GM23338 (cell line): ENCODE data around the gene EDIL3. TPM values are rescaled to one million over a fixed set of nuclear protein-coding genes. Genes with fewer than 3 reads are reported as not detected.

Experiments
- ATAC-seq: fragments of 200-7000 bp; cut with Tn5 transposase; 3 replicates; pipeline ENCODE4 v1.9.1; 2020
- DNase-seq: peaks from one replicate; pipeline ENCODE4 v3.0.0-alpha.2; 2015; ENCODE audit warnings: low spot score
- H2AFZ ChIP-seq: fragments of 200-600 bp; sonication (generic); 2 replicates; pipeline ENCODE4 v1.8.0; 2016; ENCODE audit warnings: antibody characterized with exemption, mild to moderate bottlenecking, moderate library complexity
- H3F3A ChIP-seq: fragments of 200-600 bp; sonication (generic); replicated peaks from 2 replicates; pipeline ENCODE4 v1.8.0; 2017; ENCODE audit warnings: antibody characterized with exemption, mixed run types, low read depth
- H3K27ac ChIP-seq: fragments of 200-600 bp; sonication (generic); 2 replicates; pipeline ENCODE4 v1.6.1; 2016; ENCODE audit warnings: low read depth
- H3K27me3 ChIP-seq: fragments of 200-600 bp; sonication (generic); 2 replicates; pipeline ENCODE4 v1.8.0; 2016; ENCODE audit warnings: mild to moderate bottlenecking, mixed run types, moderate library complexity; ENCODE audit not compliant: insufficient read depth
- H3K36me3 ChIP-seq: fragments of 200-600 bp; sonication (generic); 2 replicates; pipeline ENCODE4 v1.8.0; 2016; ENCODE audit warnings: mild to moderate bottlenecking; ENCODE audit not compliant: insufficient read depth
- H3K4me1 ChIP-seq: fragments of 200-600 bp; sonication (generic); 2 replicates; pipeline ENCODE4 v1.8.0; 2016; ENCODE audit warnings: mild to moderate bottlenecking, moderate library complexity; ENCODE audit not compliant: insufficient read depth
- H3K4me2 ChIP-seq: fragments of 200-600 bp; sonication (generic); 2 replicates; pipeline ENCODE4 v1.7.1; 2017; ENCODE audit warnings: mixed run types
- H3K4me3 ChIP-seq: fragments of 200-600 bp; sonication (generic); 2 replicates; pipeline ENCODE4 v1.6.1; 2016; ENCODE audit warnings: mixed run types
- H3K79me2 ChIP-seq: fragments of 200-600 bp; sonication (generic); replicated peaks from 2 replicates; pipeline ENCODE4 v1.8.0; 2017; ENCODE audit warnings: mild to moderate bottlenecking; ENCODE audit not compliant: insufficient read depth
- H3K9me2 ChIP-seq: fragments of 200-600 bp; sonication (generic); 2 replicates; pipeline ENCODE4 v1.8.0; 2017; ENCODE audit not compliant: insufficient read depth
- H4K20me1 ChIP-seq: fragments of 200-600 bp; sonication (generic); replicated peaks from 2 replicates; pipeline ENCODE4 v1.8.0; 2017; ENCODE audit warnings: mild to moderate bottlenecking; ENCODE audit not compliant: insufficient read depth
- H3K27ac Mint-ChIP-seq: 2 replicates; pipeline ENCODE4 v1.8.0; 2020; ENCODE audit warnings: inconsistent platforms, mild to moderate bottlenecking, moderate library complexity, mixed read lengths
- H3K27me3 Mint-ChIP-seq: 3 replicates; pipeline ENCODE4 v1.8.0; 2022; ENCODE audit warnings: low read depth, mild to moderate bottlenecking, moderate library complexity, mixed read lengths, inconsistent platforms; ENCODE audit not compliant: insufficient read depth, poor library complexity
- H3K36me3 Mint-ChIP-seq: 3 replicates; pipeline ENCODE4 v1.8.0; 2021; ENCODE audit warnings: low read depth, mild to moderate bottlenecking, inconsistent platforms, moderate library complexity, mixed read lengths
- H3K4me1 Mint-ChIP-seq: 3 replicates; pipeline ENCODE4 v1.8.0; 2020; ENCODE audit warnings: mild to moderate bottlenecking, inconsistent platforms, mixed read lengths
- H3K4me3 Mint-ChIP-seq: 3 replicates; pipeline ENCODE4 v1.8.0; 2021; ENCODE audit warnings: moderate library complexity, mild to moderate bottlenecking, inconsistent platforms, mixed read lengths
- H3K9me3 Mint-ChIP-seq: 3 replicates; pipeline ENCODE4 v1.8.0; 2020; ENCODE audit warnings: moderate library complexity, mild to moderate bottlenecking, inconsistent platforms, mixed read lengths
- EZH2 ChIP-seq: fragments of 200-600 bp; sonication (generic); IDR thresholded peaks from one replicate; pipeline ENCODE4 v1.8.0; 2017; ENCODE audit warnings: antibody characterized with exemption, mild to moderate bottlenecking, low read depth; ENCODE audit not compliant: unreplicated experiment
- EZH2phosphoT487 ChIP-seq: fragments of 200-600 bp; sonication (generic); IDR thresholded peaks from one replicate; pipeline ENCODE4 v1.8.1; 2018; ENCODE audit warnings: antibody characterized with exemption; ENCODE audit not compliant: unreplicated experiment
- JUNB ChIP-seq: IDR thresholded peaks from one replicate; pipeline ENCODE4 v1.6.1; 2016; ENCODE audit warnings: antibody characterized with exemption; ENCODE audit not compliant: unreplicated experiment
- POLR2AphosphoS5 ChIP-seq: IDR thresholded peaks from 2 replicates; pipeline ENCODE4 v1.6.1; 2016; ENCODE audit warnings: antibody characterized with exemption, low read depth
- ZNF114 ChIP-seq: fragments of 250-450 bp; sonication (Bioruptor Pico); IDR thresholded peaks from 2 replicates; pipeline ENCODE4 v1.5.0; 2020; ENCODE audit warnings: mild to moderate bottlenecking, moderate library complexity
- ZNF331 ChIP-seq: fragments of 250-450 bp; sonication (Bioruptor Pico); IDR thresholded peaks from 2 replicates; pipeline ENCODE4 v1.5.0; 2020; ENCODE audit warnings: low read depth, mild to moderate bottlenecking, moderate library complexity
- polyA plus RNA-seq: library from polyadenylated mRNA; unstranded; fragments of >200 nt; fragmentation: Nextera tagmentation; extraction: Ambion mirVana; gene quantifications from 2 replicates; pipeline ENCODE4 v1.2.1, GENCODE V29; 2016
- total RNA-seq: library from RNA; depleted of rRNA; stranded (reverse); fragments of >200 nt; shearing (Covaris generic); gene quantifications from 2 replicates; pipeline ENCODE4 v1.2.3, GENCODE V29; 2014
- TF ChIP-seq, protein P1 (sequence below): IDR thresholded peaks from one replicate; pipeline ENCODE4 v1.6.1; 2018; ENCODE audit warnings: antibody characterized with exemption; ENCODE audit not compliant: unreplicated experiment
- TF ChIP-seq, protein P2 (sequence below), 2 experiments: fragments of 200-600 bp in 1 of 2; sonication (generic) in 1 of 2; conservative IDR thresholded peaks; 2 replicates each; pipeline versions ENCODE4 v1.5.1 to v1.6.1; 2016 to 2017; ENCODE audit warnings: antibody characterized with exemption in 2 of 2, low read depth in 2 of 2, mild to moderate bottlenecking in 2 of 2, moderate library complexity in 1 of 2
- TF ChIP-seq, protein P3 (sequence below): IDR thresholded peaks from 2 replicates; pipeline ENCODE4 v1.6.1; 2016; ENCODE audit warnings: antibody characterized with exemption

The EDIL3 gene
- total and polyA plus RNA-seq, 2 experiments from 2014 or later = 43.3 to 61.9 TPM

DNA sequence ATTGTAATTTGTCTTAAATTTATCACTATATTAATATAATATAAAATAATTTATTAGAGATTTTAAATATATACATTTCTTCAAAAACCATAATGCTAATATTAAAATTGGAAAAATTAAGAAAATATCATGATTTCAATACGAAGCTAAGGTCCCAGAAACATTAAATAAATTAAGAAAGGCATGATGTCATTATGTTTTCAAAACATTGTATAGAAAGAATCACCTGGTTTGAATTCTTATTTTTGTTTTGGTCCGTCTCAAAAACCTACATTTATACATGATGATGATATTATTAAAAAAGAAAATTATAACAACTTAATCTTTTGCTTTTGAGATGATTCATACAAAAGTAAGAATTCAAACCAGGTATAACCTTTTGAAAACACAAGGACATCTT, 8.2 kb upstream of the EDIL3 start (continued):
- TF ChIP-seq, protein P1, sequence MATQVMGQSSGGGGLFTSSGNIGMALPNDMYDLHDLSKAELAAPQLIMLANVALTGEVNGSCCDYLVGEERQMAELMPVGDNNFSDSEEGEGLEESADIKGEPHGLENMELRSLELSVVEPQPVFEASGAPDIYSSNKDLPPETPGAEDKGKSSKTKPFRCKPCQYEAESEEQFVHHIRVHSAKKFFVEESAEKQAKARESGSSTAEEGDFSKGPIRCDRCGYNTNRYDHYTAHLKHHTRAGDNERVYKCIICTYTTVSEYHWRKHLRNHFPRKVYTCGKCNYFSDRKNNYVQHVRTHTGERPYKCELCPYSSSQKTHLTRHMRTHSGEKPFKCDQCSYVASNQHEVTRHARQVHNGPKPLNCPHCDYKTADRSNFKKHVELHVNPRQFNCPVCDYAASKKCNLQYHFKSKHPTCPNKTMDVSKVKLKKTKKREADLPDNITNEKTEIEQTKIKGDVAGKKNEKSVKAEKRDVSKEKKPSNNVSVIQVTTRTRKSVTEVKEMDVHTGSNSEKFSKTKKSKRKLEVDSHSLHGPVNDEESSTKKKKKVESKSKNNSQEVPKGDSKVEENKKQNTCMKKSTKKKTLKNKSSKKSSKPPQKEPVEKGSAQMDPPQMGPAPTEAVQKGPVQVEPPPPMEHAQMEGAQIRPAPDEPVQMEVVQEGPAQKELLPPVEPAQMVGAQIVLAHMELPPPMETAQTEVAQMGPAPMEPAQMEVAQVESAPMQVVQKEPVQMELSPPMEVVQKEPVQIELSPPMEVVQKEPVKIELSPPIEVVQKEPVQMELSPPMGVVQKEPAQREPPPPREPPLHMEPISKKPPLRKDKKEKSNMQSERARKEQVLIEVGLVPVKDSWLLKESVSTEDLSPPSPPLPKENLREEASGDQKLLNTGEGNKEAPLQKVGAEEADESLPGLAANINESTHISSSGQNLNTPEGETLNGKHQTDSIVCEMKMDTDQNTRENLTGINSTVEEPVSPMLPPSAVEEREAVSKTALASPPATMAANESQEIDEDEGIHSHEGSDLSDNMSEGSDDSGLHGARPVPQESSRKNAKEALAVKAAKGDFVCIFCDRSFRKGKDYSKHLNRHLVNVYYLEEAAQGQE = no peak
- TF ChIP-seq ZNF114 (CRISPR knock-in tag) (no peak), JUNB (no peak), POLR2AphosphoS5 (no peak)

DNA sequence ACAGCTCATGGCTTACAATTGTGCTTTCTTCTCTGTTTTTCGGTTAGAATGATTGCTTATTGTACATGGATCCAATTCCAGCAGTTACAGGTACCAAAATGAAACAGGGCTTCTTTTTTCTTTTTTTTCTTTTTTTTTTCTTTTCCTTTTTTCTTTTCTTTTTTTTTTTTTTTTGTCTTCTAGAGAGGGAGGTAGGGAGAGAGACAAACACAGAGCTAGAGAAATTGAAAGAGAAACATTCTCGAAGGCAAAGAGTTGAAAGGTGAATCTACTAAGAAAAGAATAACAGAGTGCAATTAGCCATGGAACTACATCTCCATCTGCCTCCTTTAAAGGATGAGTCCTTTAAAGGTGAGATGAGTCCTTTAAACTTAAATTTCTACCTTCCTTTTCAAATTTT, 1.0 kb upstream of the EDIL3 start:
- H3K27me3 ChIP-seq = peaks cover 10% of the 10 kb centered on the region; the same call in 1 of the 2 replicates
- ATAC-seq (no peak), DNase-seq (no peak)
- H3K36me3 ChIP-seq = peaks cover 3% of the 10 kb centered on the region; the same call in 1 of the 2 replicates
- no peak overlapping the region for H3K27ac Mint-ChIP-seq
- H3K4me3 ChIP-seq = peak overlapping the region; percentile 84
- H3K9me3 Mint-ChIP-seq = no peaks in the 10 kb centered on the region; the same call in 2 of the 3 replicates
- peaks cover 32% of the 10 kb centered on the region for H3K79me2 ChIP-seq
- H3K36me3 Mint-ChIP-seq = peaks cover 3% of the 10 kb centered on the region; the same call in 2 of the 3 replicates
- peaks cover 22% of the 10 kb centered on the region for H3K27me3 Mint-ChIP-seq
- no peak overlapping the region for H2AFZ ChIP-seq
- H4K20me1 ChIP-seq = no peaks in the 10 kb centered on the region
- H3K4me1 Mint-ChIP-seq = peaks cover 31% of the 10 kb centered on the region
- no peaks in the 10 kb centered on the region for H3F3A ChIP-seq
- H3K9me2 ChIP-seq = no peaks in the 10 kb centered on the region
- H3K4me3 Mint-ChIP-seq = peak overlapping the region; percentile 97
- H3K27ac ChIP-seq = no peak overlapping the region
- peaks cover 41% of the 10 kb centered on the region for H3K4me1 ChIP-seq
- peak overlapping the region; percentile 95 for H3K4me2 ChIP-seq
- TF ChIP-seq, protein P2, sequence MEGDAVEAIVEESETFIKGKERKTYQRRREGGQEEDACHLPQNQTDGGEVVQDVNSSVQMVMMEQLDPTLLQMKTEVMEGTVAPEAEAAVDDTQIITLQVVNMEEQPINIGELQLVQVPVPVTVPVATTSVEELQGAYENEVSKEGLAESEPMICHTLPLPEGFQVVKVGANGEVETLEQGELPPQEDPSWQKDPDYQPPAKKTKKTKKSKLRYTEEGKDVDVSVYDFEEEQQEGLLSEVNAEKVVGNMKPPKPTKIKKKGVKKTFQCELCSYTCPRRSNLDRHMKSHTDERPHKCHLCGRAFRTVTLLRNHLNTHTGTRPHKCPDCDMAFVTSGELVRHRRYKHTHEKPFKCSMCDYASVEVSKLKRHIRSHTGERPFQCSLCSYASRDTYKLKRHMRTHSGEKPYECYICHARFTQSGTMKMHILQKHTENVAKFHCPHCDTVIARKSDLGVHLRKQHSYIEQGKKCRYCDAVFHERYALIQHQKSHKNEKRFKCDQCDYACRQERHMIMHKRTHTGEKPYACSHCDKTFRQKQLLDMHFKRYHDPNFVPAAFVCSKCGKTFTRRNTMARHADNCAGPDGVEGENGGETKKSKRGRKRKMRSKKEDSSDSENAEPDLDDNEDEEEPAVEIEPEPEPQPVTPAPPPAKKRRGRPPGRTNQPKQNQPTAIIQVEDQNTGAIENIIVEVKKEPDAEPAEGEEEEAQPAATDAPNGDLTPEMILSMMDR (conservative IDR thresholded peaks at IDR 0.05; ENCODE audit: low read depth in 2 of 2) = no peak
- TF ChIP-seq, protein P1 = no peak
- TF ChIP-seq EZH2phosphoT487 (no peak), EZH2 (no peak), POLR2AphosphoS5 (no peak), ZNF331 (CRISPR knock-in tag) (no peak)
- TF ChIP-seq, protein P3, sequence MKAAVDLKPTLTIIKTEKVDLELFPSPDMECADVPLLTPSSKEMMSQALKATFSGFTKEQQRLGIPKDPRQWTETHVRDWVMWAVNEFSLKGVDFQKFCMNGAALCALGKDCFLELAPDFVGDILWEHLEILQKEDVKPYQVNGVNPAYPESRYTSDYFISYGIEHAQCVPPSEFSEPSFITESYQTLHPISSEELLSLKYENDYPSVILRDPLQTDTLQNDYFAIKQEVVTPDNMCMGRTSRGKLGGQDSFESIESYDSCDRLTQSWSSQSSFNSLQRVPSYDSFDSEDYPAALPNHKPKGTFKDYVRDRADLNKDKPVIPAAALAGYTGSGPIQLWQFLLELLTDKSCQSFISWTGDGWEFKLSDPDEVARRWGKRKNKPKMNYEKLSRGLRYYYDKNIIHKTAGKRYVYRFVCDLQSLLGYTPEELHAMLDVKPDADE = no peak
